HG02943 (cell line): ENCODE results near the gene TBC1D14.

Source experiments
- ATAC-seq: cut with Tn5 transposase; IDR thresholded peaks from one replicate; pipeline ENCODE4 v1.9.1; 2021; ENCODE audit warnings: mild to moderate bottlenecking, low read depth, moderate library complexity; ENCODE audit not compliant: unreplicated experiment

TBC1D14 gene

GRCh38 chr4:7052923-7053715 lies 143.5 kb downstream of the TBC1D14 start:
- no peak for ATAC-seq

- no peak for ATAC-seq
Measured at GRCh38 chr4:7054106-7054880, 144.7 kb downstream of the TBC1D14 start.

- ATAC-seq = no peak
Measured at GRCh38 chr4:7055111-7055989, 145.7 kb downstream of the TBC1D14 start.

- ATAC-seq = no peak
Measured at GRCh38 chr4:7055990-7056325, 146.3 kb downstream of the TBC1D14 start.

- ATAC-seq = no peak
Measured at GRCh38 chr4:7058792-7059191, 149.2 kb downstream of the TBC1D14 start.

- no peak for ATAC-seq
Measured at GRCh38 chr4:7059662-7060061, 150.0 kb downstream of the TBC1D14 start.

- no peak for ATAC-seq
Measured at GRCh38 chr4:7060346-7061150, 150.9 kb downstream of the TBC1D14 start.

GRCh38 chr4:7061815-7062214 lies 152.2 kb downstream of the TBC1D14 start:
- no peak for ATAC-seq

GRCh38 chr4:7062816-7063215 lies 153.2 kb downstream of the TBC1D14 start:
- ATAC-seq = no peak

- no peak for ATAC-seq
Measured at GRCh38 chr4:7063362-7063761, 153.7 kb downstream of the TBC1D14 start.

- no peak for ATAC-seq
Measured at GRCh38 chr4:7066006-7066405, 156.4 kb downstream of the TBC1D14 start.

GRCh38 chr4:7066493-7066892 lies 156.9 kb downstream of the TBC1D14 start:
- ATAC-seq = no peak

- no peak for ATAC-seq
Measured at GRCh38 chr4:7067126-7067451, 157.5 kb downstream of the TBC1D14 start.

- ATAC-seq = peak; percentile 92
Measured at GRCh38 chr4:7067452-7068278, 158.0 kb downstream of the TBC1D14 start, which contains the start of gene GRPEL1. GRPEL1 (minus strand) TSS chr4:7068064; CDS start chr4:7068032, 32 bp downstream.

- ATAC-seq = peak; percentile 17
Measured at GRCh38 chr4:7068279-7068842, 158.7 kb downstream of the TBC1D14 start.

- no peak for ATAC-seq
Measured at GRCh38 chr4:7068883-7069282, 159.3 kb downstream of the TBC1D14 start.

GRCh38 chr4:7070729-7071511 lies 161.3 kb downstream of the TBC1D14 start:
- ATAC-seq = no peak

GRCh38 chr4:7073059-7073458 lies 163.4 kb downstream of the TBC1D14 start:
- no peak for ATAC-seq
